HepG2 (cell line): ENCODE data around the gene TMEM62. TPM values are rescaled to one million over a fixed set of nuclear protein-coding genes. Genes with fewer than 3 reads are reported as not detected.
"Not testable (repeated sequence)": the region's sequence is repeated elsewhere in the genome, so short reads cannot be mapped to it uniquely, and the experiment has no call there.

Experiments
- ATAC-seq: fragments of 200-7000 bp; cut with Tn5 transposase; 3 replicates; pipeline ENCODE4 v1.9.1; 2020; ENCODE audit warnings: mild to moderate bottlenecking, moderate library complexity
- BruUV-seq: library from RNA; stranded (reverse); fragments of 400-500 nt; replicated peaks from 2 replicates; lab custom pipeline; 2021; lab: Mats Ljungman, UMichigan
- CTCF ChIA-PET: fragments of 300-600 bp; formaldehyde crosslinking; extraction: SDS; loops from one replicate; lab custom pipeline; 2021; ENCODE audit warnings: low total read pairs, inconsistent platforms, low intra/inter-chr PET ratio; lab: Yijun Ruan, JAX
- POLR2A ChIA-PET: fragments of 350-600 bp; sonication (Branson Sonifier 250); formaldehyde crosslinking; loops from one replicate; lab custom pipeline; 2020; ENCODE audit warnings: antibody characterized with exemption, inconsistent platforms; lab: Yijun Ruan, JAX
- DNase-seq: peaks from one replicate; pipeline ENCODE4 v3.0.0-alpha.2; 2015; ENCODE audit warnings: low spot score
- FAIRE-seq: peaks from 3 replicates; lab custom pipeline; 2011; peaks lifted over from hg19 to GRCh38; lab: Jason Lieb, UNC
- H2AFZ ChIP-seq: one replicate; pipeline ENCODE4 v1.6.1; 2011; ENCODE audit warnings: low read length, inconsistent platforms
- H3K27ac ChIP-seq: fragments of 300-600 bp; 3 replicates; pipeline ENCODE4 v1.8.0; 2011; ENCODE audit warnings: mixed run types, mild to moderate bottlenecking, mixed read lengths, low read length, inconsistent platforms; ENCODE audit not compliant: insufficient read depth; ENCODE audit errors: extremely low read length
- H3K27me3 ChIP-seq, 2 experiments: fragments of 200-600 bp in 1 of 2; 2 replicates in 1 of 2; 3 replicates in 1 of 2; pipeline versions ENCODE4 v1.6.0 to v1.8.0; 2011; ENCODE audit warnings: low read length in 2 of 2, mild to moderate bottlenecking in 2 of 2, moderate library complexity in 2 of 2, inconsistent platforms in 1 of 2; ENCODE audit not compliant: insufficient read depth in 2 of 2, control insufficient read depth in 1 of 2
- H3K36me3 ChIP-seq, 2 experiments: fragments of 200-600 bp in 1 of 2; replicated peaks in 1 of 2; 2 replicates in 1 of 2; 3 replicates in 1 of 2; pipeline versions ENCODE4 v1.5.1 to v1.8.0; 2011; ENCODE audit warnings: low read length in 2 of 2, inconsistent platforms in 1 of 2; ENCODE audit not compliant: insufficient read depth in 2 of 2, control insufficient read depth in 1 of 2
- H3K4me1 ChIP-seq: 2 replicates; pipeline ENCODE4 v1.5.1; 2012; ENCODE audit warnings: low read length, inconsistent platforms; ENCODE audit not compliant: insufficient read depth
- H3K4me2 ChIP-seq: 2 replicates; pipeline ENCODE4 v1.6.0; 2011; ENCODE audit warnings: low read depth, low read length, inconsistent platforms
- H3K4me3 ChIP-seq, 3 experiments: fragments of 200-600 bp in 1 of 3; sonication (generic), shearing (Covaris generic) in 1 of 3; replicated peaks in 1 of 3; 2 replicates each; pipeline ENCODE4 v1.5.1; 2011 to 2016; ENCODE audit warnings: low read length in 3 of 3, inconsistent platforms in 2 of 3, low read depth in 2 of 3, mild to moderate bottlenecking in 2 of 3, control low read depth in 1 of 3, mixed read lengths in 1 of 3; ENCODE audit not compliant: insufficient read depth in 1 of 3
- H3K79me2 ChIP-seq: one replicate; pipeline ENCODE4 v1.6.1; 2011; ENCODE audit warnings: low read length, inconsistent platforms; ENCODE audit not compliant: insufficient read depth
- H3K9ac ChIP-seq: 2 replicates; pipeline ENCODE4 v1.6.0; 2011; ENCODE audit warnings: mild to moderate bottlenecking, low read depth, low read length, inconsistent platforms; ENCODE audit not compliant: insufficient read depth
- H3K9me3 ChIP-seq: 2 replicates; pipeline ENCODE4 v1.5.1; 2012; ENCODE audit warnings: mild to moderate bottlenecking, low read length
- H4K20me1 ChIP-seq: 2 replicates; pipeline ENCODE4 v1.6.0; 2011; ENCODE audit warnings: inconsistent platforms, mild to moderate bottlenecking, low read length, moderate library complexity; ENCODE audit not compliant: insufficient read depth
- WGBS: methylation state at CpG from one replicate; pipeline ENCODE4 v1.1.6; 2017; ENCODE audit warnings: low lambda C conversion rate; 5-methylcytosine and 5-hydroxymethylcytosine counted together
- in situ Hi-C: cut with HindIII; loops from 2 replicates; pipeline ENCODE4 v1.10.0; 2017; ENCODE audit warnings: low pct_unique_long_range_greater_than_20kb; ENCODE audit not compliant: extremely low pct_ligation_motif_present
- intact Hi-C: fragments of 100-400 bp; cut with micrococcal nuclease; formaldehyde crosslinking; loops from one replicate; pipeline ENCODE4 v1.10.0; 2022; ENCODE audit not compliant: unreplicated experiment
- polyA plus RNA-seq, 8 experiments: library from polyadenylated mRNA; depleted of rRNA in 3 of 8; stranded (reverse) in 7 of 8; unstranded in 1 of 8; fragments of >200 nt; fragmentation: Illumina TruSeq in 4 of 8; extraction: Trizol in 4 of 8; gene quantifications; 2 replicates each; pipeline versions ENCODE4 v1.2.1 to v1.2.3, GENCODE V29; 2011 to 2016; ENCODE audit warnings: low read depth in 4 of 8, missing spikeins in 1 of 8, mixed read lengths in 1 of 8; ENCODE audit not compliant: insufficient read depth in 1 of 8
- total RNA-seq, 5 experiments: library from RNA; depleted of rRNA; stranded (reverse); fragments of >200 nt; fragmentation: Illumina TruSeq; extraction: Trizol; gene quantifications; 2 replicates each; pipeline ENCODE4 v1.2.3, GENCODE V29; 2016; ENCODE audit warnings: low read depth in 1 of 5
- TF ChIP-seq, protein P1 (sequence below): sonication (generic); formaldehyde crosslinking; IDR thresholded peaks from 2 replicates; pipeline ENCODE4 v1.5.1; 2020; ENCODE audit warnings: mild to moderate bottlenecking, missing genetic modification reagents, moderate library complexity
- TF ChIP-seq, protein P2 (sequence below): sonication (generic); formaldehyde crosslinking; IDR thresholded peaks from 2 replicates; pipeline ENCODE4 v1.4.0; 2020; ENCODE audit warnings: missing genetic modification reagents, borderline replicate concordance

The TMEM62 gene
- total and polyA plus RNA-seq, 2 of the 13 experiments (the other 11 are each of a cell fraction or from before 2014, with no cell fraction given), result 14.2 to 20.9 TPM

DNA sequence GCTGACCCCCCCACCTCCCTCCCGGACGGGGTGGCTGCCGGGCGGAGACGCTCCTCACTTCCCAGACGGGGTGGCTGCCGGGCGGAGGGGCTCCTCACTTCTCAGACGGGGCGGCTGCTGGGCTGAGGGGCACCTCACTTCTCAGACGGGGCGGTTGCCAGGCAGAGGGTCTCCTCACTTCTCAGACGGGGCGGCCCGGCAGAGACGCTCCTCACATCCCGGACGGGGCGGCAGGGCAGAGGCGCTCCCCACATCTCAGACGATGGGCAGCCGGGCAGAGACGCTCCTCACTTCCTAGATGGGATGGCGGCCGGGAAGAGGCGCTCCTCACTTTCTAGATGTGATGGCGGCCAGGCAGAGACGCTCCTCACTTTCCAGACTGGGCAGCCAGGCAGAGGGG, 33.9 kb downstream of the TMEM62 start:
- ATAC-seq, DNase-seq, H3K27ac ChIP-seq, H3K79me2 ChIP-seq, BruUV-seq, H3K4me1 ChIP-seq, H2AFZ ChIP-seq, FAIRE-seq, H3K4me3 ChIP-seq, H3K9ac ChIP-seq, H3K9me3 ChIP-seq, H4K20me1 ChIP-seq, POLR2A ChIA-PET, intact Hi-C loops, in situ Hi-C loops, H3K4me2 ChIP-seq, CTCF ChIA-PET, H3K27me3 ChIP-seq: not testable (repeated sequence)
- 100% methylated on average over 14 of the region's 28 CpGs for WGBS
- H3K36me3 ChIP-seq, result peaks cover 0 to 13% of the 10 kb centered on the region in 2 experiments; a peak in 1 of 5 replicates

DNA sequence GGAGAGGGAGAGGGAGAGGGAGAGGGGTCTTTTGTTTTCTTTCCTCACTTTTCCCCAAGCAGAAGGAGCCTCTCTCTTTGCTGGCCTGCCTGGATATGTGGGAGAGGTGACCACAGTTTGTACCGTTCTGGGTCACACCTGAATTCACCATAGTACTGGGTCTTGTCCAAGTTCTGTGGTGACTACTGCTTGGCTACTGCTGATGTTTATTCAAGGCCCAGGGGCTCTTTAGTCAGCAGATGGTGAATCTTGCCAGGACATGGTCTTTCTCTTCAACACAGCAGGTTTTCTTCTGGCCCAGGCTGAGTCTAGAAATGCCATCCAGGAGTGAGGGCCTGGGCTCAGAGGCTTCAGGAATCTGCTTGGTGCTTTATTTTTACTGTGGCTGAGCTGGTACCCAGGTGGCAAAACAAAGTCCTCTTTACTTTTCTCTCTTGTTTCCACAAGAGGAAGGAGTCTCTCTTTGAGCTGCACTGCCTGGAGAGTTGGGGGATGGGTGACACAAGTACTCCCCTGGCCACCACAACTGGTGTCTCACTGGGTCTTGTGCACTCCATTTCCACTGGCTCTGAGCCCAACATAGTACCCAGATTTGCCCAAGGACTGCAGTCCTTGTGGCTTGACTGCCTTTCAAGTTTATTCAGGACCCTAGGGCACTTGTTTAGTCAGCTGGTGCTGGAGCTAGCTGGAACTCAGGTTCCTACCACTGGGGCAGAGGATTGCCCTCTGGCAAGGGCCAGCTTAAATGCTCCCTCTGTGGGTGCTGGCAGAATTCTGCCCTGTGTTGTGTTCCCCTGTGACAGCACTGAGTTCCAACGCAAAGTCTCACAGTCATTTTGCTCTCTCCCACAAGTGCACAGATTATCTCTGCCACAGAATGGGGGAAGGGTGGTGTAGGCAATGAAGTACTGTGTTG, 35.1 kb downstream of the TMEM62 start:
- H4K20me1 ChIP-seq, result no peaks in the 10 kb centered on the region
- no peaks in the 10 kb centered on the region for H3K79me2 ChIP-seq
- TF ChIP-seq, protein P1, sequence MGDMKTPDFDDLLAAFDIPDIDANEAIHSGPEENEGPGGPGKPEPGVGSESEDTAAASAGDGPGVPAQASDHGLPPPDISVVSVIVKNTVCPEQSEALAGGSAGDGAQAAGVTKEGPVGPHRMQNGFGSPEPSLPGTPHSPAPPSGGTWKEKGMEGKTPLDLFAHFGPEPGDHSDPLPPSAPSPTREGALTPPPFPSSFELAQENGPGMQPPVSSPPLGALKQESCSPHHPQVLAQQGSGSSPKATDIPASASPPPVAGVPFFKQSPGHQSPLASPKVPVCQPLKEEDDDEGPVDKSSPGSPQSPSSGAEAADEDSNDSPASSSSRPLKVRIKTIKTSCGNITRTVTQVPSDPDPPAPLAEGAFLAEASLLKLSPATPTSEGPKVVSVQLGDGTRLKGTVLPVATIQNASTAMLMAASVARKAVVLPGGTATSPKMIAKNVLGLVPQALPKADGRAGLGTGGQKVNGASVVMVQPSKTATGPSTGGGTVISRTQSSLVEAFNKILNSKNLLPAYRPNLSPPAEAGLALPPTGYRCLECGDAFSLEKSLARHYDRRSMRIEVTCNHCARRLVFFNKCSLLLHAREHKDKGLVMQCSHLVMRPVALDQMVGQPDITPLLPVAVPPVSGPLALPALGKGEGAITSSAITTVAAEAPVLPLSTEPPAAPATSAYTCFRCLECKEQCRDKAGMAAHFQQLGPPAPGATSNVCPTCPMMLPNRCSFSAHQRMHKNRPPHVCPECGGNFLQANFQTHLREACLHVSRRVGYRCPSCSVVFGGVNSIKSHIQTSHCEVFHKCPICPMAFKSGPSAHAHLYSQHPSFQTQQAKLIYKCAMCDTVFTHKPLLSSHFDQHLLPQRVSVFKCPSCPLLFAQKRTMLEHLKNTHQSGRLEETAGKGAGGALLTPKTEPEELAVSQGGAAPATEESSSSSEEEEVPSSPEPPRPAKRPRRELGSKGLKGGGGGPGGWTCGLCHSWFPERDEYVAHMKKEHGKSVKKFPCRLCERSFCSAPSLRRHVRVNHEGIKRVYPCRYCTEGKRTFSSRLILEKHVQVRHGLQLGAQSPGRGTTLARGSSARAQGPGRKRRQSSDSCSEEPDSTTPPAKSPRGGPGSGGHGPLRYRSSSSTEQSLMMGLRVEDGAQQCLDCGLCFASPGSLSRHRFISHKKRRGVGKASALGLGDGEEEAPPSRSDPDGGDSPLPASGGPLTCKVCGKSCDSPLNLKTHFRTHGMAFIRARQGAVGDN (CRISPR knock-in tag), result no peak
- TF ChIP-seq, protein P2, sequence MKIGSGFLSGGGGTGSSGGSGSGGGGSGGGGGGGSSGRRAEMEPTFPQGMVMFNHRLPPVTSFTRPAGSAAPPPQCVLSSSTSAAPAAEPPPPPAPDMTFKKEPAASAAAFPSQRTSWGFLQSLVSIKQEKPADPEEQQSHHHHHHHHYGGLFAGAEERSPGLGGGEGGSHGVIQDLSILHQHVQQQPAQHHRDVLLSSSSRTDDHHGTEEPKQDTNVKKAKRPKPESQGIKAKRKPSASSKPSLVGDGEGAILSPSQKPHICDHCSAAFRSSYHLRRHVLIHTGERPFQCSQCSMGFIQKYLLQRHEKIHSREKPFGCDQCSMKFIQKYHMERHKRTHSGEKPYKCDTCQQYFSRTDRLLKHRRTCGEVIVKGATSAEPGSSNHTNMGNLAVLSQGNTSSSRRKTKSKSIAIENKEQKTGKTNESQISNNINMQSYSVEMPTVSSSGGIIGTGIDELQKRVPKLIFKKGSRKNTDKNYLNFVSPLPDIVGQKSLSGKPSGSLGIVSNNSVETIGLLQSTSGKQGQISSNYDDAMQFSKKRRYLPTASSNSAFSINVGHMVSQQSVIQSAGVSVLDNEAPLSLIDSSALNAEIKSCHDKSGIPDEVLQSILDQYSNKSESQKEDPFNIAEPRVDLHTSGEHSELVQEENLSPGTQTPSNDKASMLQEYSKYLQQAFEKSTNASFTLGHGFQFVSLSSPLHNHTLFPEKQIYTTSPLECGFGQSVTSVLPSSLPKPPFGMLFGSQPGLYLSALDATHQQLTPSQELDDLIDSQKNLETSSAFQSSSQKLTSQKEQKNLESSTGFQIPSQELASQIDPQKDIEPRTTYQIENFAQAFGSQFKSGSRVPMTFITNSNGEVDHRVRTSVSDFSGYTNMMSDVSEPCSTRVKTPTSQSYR (CRISPR knock-in tag), result peak; percentile 15; the same call in 1 of the 2 replicates
- TF ChIP-seq, all 625 proteins: peak for 1
- no peak overlapping the region for H2AFZ ChIP-seq
- H3K27me3 ChIP-seq, result no peaks in the 10 kb centered on the region
- intact Hi-C loops (no loop called here), in situ Hi-C loops (no loop called here)
- no peaks in the 10 kb centered on the region for H3K9me3 ChIP-seq
- 78% methylated on average over 2 of the region's 2 CpGs for WGBS
- FAIRE-seq, result no peak
- H3K27ac ChIP-seq, result no peak overlapping the region
- no peak overlapping the region for H3K4me3 ChIP-seq
- H3K4me2 ChIP-seq, result no peak overlapping the region
- no peaks in the 10 kb centered on the region for H3K4me1 ChIP-seq
- BruUV-seq, result no TSS peak
- DNase-seq, result no peak
- H3K36me3 ChIP-seq, result peaks cover 0 to 20% of the 10 kb centered on the region in 2 experiments; a peak in 1 of 5 replicates
- POLR2A ChIA-PET, result no interaction called here
- CTCF ChIA-PET, result no interaction called here
- ATAC-seq, result no peak; the same call in 2 of the 3 replicates
- no peak overlapping the region for H3K9ac ChIP-seq
